ENCODE results near the gene MEGF11. TPM values are rescaled to one million over a fixed set of nuclear protein-coding genes. Genes with fewer than 3 reads are reported as not detected.

The MEGF11 gene
- total and polyA plus RNA-seq, 10 donors, result 0.02 to 0.61 (median 0.23) TPM; not detected in 4

DNA sequence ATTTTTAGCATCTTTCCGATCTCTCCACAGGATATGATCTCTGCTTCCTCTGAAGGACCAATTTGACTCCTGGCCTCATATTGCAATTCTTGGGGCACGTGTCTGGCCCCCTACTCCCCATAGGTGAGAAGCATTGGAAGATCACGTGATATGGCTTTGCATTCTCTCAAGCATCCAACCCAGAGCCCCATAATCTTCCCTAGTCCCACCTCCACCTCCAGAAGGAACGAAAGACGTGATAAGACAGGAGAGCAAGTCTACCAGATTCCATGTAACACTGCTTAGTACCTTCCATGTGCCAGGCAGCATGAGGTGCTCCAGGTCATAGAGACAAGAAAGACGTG is 176.3 kb downstream of the MEGF11 start:
- Histone ChIP-seq H3K4me1 (peaks cover 0 to 8% (median 0%) of the 10 kb centered on the region in 6 donors), H3K9me3 (no peaks in the 10 kb centered on the region), H3K27ac (no peak overlapping the region), H3K36me3 (no peaks in the 10 kb centered on the region), H3K4me3 (no peak overlapping the region), H3K27me3 (replicated peaks in 1 of 7) (peaks cover 0 to 52% (median 3%) of the 10 kb centered on the region in 7 donors)
- DNase-seq, result no peak
- TF ChIP-seq POLR2A (IDR thresholded peaks at IDR 0.05), result no peak
- TF ChIP-seq, protein P1, sequence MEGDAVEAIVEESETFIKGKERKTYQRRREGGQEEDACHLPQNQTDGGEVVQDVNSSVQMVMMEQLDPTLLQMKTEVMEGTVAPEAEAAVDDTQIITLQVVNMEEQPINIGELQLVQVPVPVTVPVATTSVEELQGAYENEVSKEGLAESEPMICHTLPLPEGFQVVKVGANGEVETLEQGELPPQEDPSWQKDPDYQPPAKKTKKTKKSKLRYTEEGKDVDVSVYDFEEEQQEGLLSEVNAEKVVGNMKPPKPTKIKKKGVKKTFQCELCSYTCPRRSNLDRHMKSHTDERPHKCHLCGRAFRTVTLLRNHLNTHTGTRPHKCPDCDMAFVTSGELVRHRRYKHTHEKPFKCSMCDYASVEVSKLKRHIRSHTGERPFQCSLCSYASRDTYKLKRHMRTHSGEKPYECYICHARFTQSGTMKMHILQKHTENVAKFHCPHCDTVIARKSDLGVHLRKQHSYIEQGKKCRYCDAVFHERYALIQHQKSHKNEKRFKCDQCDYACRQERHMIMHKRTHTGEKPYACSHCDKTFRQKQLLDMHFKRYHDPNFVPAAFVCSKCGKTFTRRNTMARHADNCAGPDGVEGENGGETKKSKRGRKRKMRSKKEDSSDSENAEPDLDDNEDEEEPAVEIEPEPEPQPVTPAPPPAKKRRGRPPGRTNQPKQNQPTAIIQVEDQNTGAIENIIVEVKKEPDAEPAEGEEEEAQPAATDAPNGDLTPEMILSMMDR (IDR thresholded peaks at IDR 0.05 in 8 of 11, conservative IDR thresholded peaks at IDR 0.05 in 3 of 11), result no peak
- TF ChIP-seq POLR2AphosphoS5 (IDR thresholded peaks at IDR 0.05), result no peak
- 74 to 87% (median 77%) methylated on average over 6 of the region's 6 CpGs for WGBS, 5 donors
- intact Hi-C loops (cut with DNase I; ENCODE audit: low total_unique reads), result no loop called here

DNA sequence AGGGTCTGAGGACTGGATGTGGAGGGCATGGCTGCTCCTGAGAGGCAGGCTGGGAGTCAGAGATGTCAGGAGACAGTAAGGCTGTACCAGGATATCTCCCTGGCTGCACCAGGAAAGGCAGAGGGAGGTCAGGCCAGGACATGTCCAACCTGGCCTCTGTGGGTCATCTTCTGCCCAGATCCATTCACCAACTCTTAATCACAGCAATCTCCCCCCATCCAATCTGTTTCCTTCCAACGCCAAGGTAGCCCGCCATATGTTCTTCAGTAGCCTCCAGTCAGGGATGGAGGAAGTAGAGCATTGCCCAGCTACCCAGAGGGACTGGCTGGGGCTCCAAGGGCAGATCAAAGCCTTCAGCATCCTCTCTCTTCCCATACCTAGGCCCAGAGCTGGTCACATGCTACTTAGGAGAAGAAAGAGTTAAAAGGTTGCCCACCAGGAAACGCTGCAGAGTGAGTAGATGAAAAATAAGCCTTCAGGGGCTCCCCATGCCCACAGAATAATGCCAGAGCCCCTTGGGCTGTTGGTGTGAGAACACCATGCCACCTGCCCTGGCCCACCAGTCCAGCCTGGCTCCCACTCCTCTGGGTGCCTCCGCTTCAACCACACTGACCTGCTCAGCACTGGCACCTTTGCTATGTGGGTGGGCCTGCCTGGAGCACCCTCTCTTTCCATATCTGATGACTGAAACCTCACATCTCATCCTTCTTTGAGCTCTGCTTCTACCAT is 176.8 kb downstream of the MEGF11 start:
- no peaks in the 10 kb centered on the region for H3K36me3 ChIP-seq
- H3K4me1 ChIP-seq, result peaks cover 0 to 8% (median 0%) of the 10 kb centered on the region in 6 donors
- 79 to 91% (median 85%) methylated on average over 4 of the region's 4 CpGs for WGBS, 5 donors
- no peak for DNase-seq
- intact Hi-C loops (cut with DNase I; ENCODE audit: low total_unique reads), result no loop called here
- H3K27me3 ChIP-seq (replicated peaks in 1 of 7), result peaks cover 0 to 52% (median 3%) of the 10 kb centered on the region in 7 donors
- no peak overlapping the region for H3K4me3 ChIP-seq
- H3K27ac ChIP-seq, result no peak overlapping the region
- no peaks in the 10 kb centered on the region for H3K9me3 ChIP-seq
- TF ChIP-seq POLR2AphosphoS5 (IDR thresholded peaks at IDR 0.05) (no peak), POLR2A (IDR thresholded peaks at IDR 0.05) (no peak)
- TF ChIP-seq, protein P1 (IDR thresholded peaks at IDR 0.05 in 8 of 11, conservative IDR thresholded peaks at IDR 0.05 in 3 of 11), result no peak

DNA sequence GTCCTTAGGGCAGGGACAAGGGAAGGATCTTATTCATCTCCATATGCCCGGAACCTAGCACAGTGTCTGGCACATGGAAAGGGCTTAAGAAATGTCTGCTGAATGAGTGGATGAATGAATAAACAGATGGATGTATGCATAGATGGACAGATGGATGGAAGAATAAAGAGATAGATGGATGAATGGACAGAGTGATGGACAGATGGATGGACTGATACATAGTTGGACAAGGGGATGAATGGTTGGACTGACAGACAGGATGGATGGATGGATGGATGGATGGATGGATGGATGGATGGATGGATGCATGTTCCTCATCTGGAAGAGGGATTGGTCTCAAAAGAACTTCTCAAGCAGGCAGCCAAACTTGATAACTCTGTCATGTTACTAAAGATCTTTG is 177.6 kb downstream of the MEGF11 start:
- TF ChIP-seq, protein P1 (IDR thresholded peaks at IDR 0.05 in 8 of 11, conservative IDR thresholded peaks at IDR 0.05 in 3 of 11), result no peak
- TF ChIP-seq POLR2AphosphoS5 (IDR thresholded peaks at IDR 0.05) (no peak), POLR2A (IDR thresholded peaks at IDR 0.05) (no peak)
- Histone ChIP-seq H3K4me3 (no peak overlapping the region), H3K4me1 (peaks cover 0 to 8% (median 0%) of the 10 kb centered on the region in 6 donors), H3K9me3 (no peaks in the 10 kb centered on the region), H3K36me3 (no peaks in the 10 kb centered on the region), H3K27ac (no peak overlapping the region), H3K27me3 (replicated peaks in 1 of 7) (peaks cover 0 to 47% (median 3%) of the 10 kb centered on the region in 7 donors)
- WGBS, 5 donors, result 68 to 85% (median 81%) methylated on average over 1 of the region's 1 CpG
- intact Hi-C loops (cut with DNase I; ENCODE audit: low total_unique reads), result no loop called here
- DNase-seq, result no peak

DNA sequence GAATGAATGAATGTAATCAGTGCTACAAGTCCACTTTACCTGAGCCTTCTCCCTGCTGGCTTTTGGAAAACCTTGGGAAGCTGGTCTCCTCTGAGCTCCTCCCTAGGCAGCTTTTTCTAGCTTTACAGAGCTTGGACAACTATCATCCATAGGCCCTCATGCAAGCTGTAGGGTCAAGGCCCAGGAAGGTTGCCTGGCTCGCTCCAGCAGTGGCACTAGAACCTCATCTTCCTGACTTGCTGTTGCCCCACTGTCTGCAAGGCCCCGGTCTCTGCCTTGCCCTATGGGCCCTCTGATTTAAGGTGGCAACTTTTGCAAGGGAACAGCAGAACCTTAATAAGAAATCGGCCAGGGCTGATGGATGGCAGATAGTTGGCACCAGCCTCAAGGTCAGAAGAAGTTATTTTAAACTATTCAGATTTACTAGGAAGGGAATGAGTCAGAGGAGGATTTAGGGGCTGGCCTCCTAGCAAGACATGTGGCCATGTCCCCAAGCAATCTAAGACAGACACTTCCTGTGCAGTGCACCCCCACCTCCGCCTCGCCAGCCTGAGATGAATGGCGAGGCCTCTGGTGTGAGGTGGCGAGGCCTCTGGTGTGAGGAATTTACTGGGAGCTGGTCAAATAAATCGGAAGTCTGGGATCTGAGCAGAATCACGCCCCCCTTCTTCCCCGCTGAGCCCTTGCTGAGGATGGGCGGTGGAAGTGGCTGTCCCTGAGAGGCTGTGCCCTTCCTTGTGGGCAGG is 180.8 kb downstream of the MEGF11 start:
- Histone ChIP-seq H3K4me3 (no peak overlapping the region), H3K27ac (no peak overlapping the region), H3K4me1 (peaks cover 0 to 8% (median 0%) of the 10 kb centered on the region in 6 donors), H3K9me3 (no peaks in the 10 kb centered on the region), H3K27me3 (replicated peaks in 1 of 7) (peaks cover 0 to 17% (median 0%) of the 10 kb centered on the region in 7 donors), H3K36me3 (no peaks in the 10 kb centered on the region)
- intact Hi-C loops (cut with DNase I; ENCODE audit: low total_unique reads), result no loop called here
- no peak for DNase-seq
- whole genome bisulfite sequencing, 5 donors, result 48 to 68% (median 61%) methylated on average over 8 to 11 of the region's 11 CpGs
- TF ChIP-seq POLR2A (IDR thresholded peaks at IDR 0.05) (no peak), POLR2AphosphoS5 (IDR thresholded peaks at IDR 0.05) (no peak)
- TF ChIP-seq, protein P1 (IDR thresholded peaks at IDR 0.05 in 8 of 11, conservative IDR thresholded peaks at IDR 0.05 in 3 of 11), result no peak
